Pulmonary artery endothelial cell (primary cell): Measurements from ENCODE around the gene PBXIP1. TPM values are rescaled to one million over a fixed set of nuclear protein-coding genes. Genes with fewer than 3 reads are reported as not detected.

Experiments
- DNase-seq: peaks from one replicate; pipeline ENCODE4 v3.0.0-alpha.2; 2011; ENCODE audit warnings: low read depth, low spot score
- total RNA-seq: library from RNA; depleted of rRNA; stranded (reverse); fragments of >200 nt; gene quantifications from 2 replicates; pipeline ENCODE4 v1.2.3, GENCODE V29; 2014

PBXIP1 gene
- total RNA-seq, 1 donor from 2014 or later, result 78.0 TPM

GRCh38 chr1:154957091-154957657 lies 1.3 kb upstream of the PBXIP1 start:
- no peak for DNase-seq

GRCh38 chr1:154956544-154956941 lies 644 bp upstream of the PBXIP1 start:
- no peak for DNase-seq

- DNase-seq, result peak; percentile 73
Measured at GRCh38 chr1:154955039-154955717, 721 bp downstream of the PBXIP1 start.

GRCh38 chr1:154954541-154954940 lies 1.4 kb downstream of the PBXIP1 start:
- no peak for DNase-seq

- DNase-seq, result no peak
Measured at GRCh38 chr1:154953611-154954038, 2.3 kb downstream of the PBXIP1 start.

- DNase-seq, result no peak
Measured at GRCh38 chr1:154952664-154953063, 3.2 kb downstream of the PBXIP1 start.

GRCh38 chr1:154951901-154952657 lies 3.8 kb downstream of the PBXIP1 start:
- DNase-seq, result no peak

GRCh38 chr1:154948079-154948478 lies 7.8 kb downstream of the PBXIP1 start:
- DNase-seq, result no peak

GRCh38 chr1:154945962-154946850 lies 9.7 kb downstream of the PBXIP1 start:
- DNase-seq, result no peak

GRCh38 chr1:154945160-154945961 lies 10.5 kb downstream of the PBXIP1 start:
- DNase-seq, result no peak

GRCh38 chr1:154944401-154945159 lies 11.3 kb downstream of the PBXIP1 start:
- DNase-seq, result no peak

- DNase-seq, result no peak
Measured at GRCh38 chr1:154943649-154944400, 12.1 kb downstream of the PBXIP1 start.

- no peak for DNase-seq
Measured at GRCh38 chr1:154941333-154942013, 14.4 kb downstream of the PBXIP1 start.

GRCh38 chr1:154940651-154941194 lies 15.2 kb downstream of the PBXIP1 start:
- no peak for DNase-seq

GRCh38 chr1:154940213-154940560 lies 15.7 kb downstream of the PBXIP1 start:
- no peak for DNase-seq

GRCh38 chr1:154938604-154939399 lies 17.1 kb downstream of the PBXIP1 start:
- no peak for DNase-seq

GRCh38 chr1:154937988-154938386 lies 17.9 kb downstream of the PBXIP1 start:
- DNase-seq, result no peak
